H1 (cell line): ENCODE measurements around the gene TRPV6. TPM values are rescaled to one million over a fixed set of nuclear protein-coding genes. Genes with fewer than 3 reads are reported as not detected.

Source experiments
- CTCF ChIA-PET: fragments of 300-600 bp; sonication (Branson Sonifier 250); formaldehyde crosslinking; loops from one replicate; lab custom pipeline; 2021; ENCODE audit not compliant: partially characterized antibody; lab: Charles Lee
- POLR2A ChIA-PET: fragments of 300-600 bp; sonication (Branson Sonifier 250); formaldehyde crosslinking; loops from one replicate; lab custom pipeline; 2021; ENCODE audit warnings: inconsistent platforms; ENCODE audit not compliant: partially characterized antibody; lab: Charles Lee
- DNase-seq, 2 experiments: peaks; one replicate each; pipeline versions ENCODE4 v3.0.0 to v3.0.0-alpha.2; 2010 to 2022; ENCODE audit warnings: low spot score in 2 of 2, low read depth in 1 of 2, mixed read lengths in 1 of 2
- FAIRE-seq: peaks from 2 replicates; lab custom pipeline; 2011; peaks lifted over from hg19 to GRCh38; lab: Jason Lieb, UNC
- H2AFZ ChIP-seq: 2 replicates; pipeline ENCODE4 v1.8.1; 2012; ENCODE audit warnings: low read length, inconsistent platforms
- H2AK5ac ChIP-seq: 2 replicates; pipeline ENCODE4 v1.6.1; 2013; ENCODE audit warnings: low read depth, low read length
- H2BK120ac ChIP-seq: replicated peaks from 2 replicates; pipeline ENCODE3; 2013; ENCODE audit warnings: low read depth, low read length, inconsistent platforms
- H2BK12ac ChIP-seq: 2 replicates; pipeline ENCODE4 v1.6.1; 2013; ENCODE audit warnings: low read depth, low read length
- H2BK15ac ChIP-seq: 2 replicates; pipeline ENCODE4 v1.6.1; 2013; ENCODE audit warnings: low read length
- H2BK20ac ChIP-seq: 2 replicates; pipeline ENCODE4 v1.6.1; 2013; ENCODE audit warnings: low read length
- H2BK5ac ChIP-seq: 2 replicates; pipeline ENCODE4 v1.6.1; 2013; ENCODE audit warnings: low read depth, low read length
- H3K14ac ChIP-seq: 2 replicates; pipeline ENCODE4 v1.6.1; 2013; ENCODE audit warnings: inconsistent platforms; ENCODE audit not compliant: insufficient read length
- H3K18ac ChIP-seq: 2 replicates; pipeline ENCODE4 v1.6.1; 2013; ENCODE audit warnings: low read length; ENCODE audit errors: extremely low read depth
- H3K23ac ChIP-seq: 2 replicates; pipeline ENCODE4 v1.6.1; 2013; ENCODE audit warnings: inconsistent platforms; ENCODE audit not compliant: insufficient read length
- H3K23me2 ChIP-seq: 2 replicates; pipeline ENCODE4 v1.6.1; 2013; ENCODE audit warnings: low read depth, low read length
- H3K27ac ChIP-seq: 2 replicates; pipeline ENCODE4 v1.6.1; 2011; ENCODE audit warnings: low read depth, low read length, inconsistent platforms
- H3K27me3 ChIP-seq, 4 experiments: replicated peaks in 1 of 4; 1 replicate in 1 of 4; 2 replicates in 3 of 4; pipeline versions ENCODE4 v1.6.1 to v1.8.1; 2011 to 2013; ENCODE audit warnings: low read length in 3 of 4, mild to moderate bottlenecking in 3 of 4, inconsistent platforms in 2 of 4, mixed read lengths in 2 of 4, moderate library complexity in 1 of 4; ENCODE audit not compliant: control insufficient read depth in 3 of 4, insufficient read depth in 3 of 4; ENCODE audit errors: extremely low read depth in 1 of 4
- H3K36me3 ChIP-seq, 4 experiments: 2 replicates each; pipeline versions ENCODE4 v1.6.1 to v1.8.1; 2011 to 2013; ENCODE audit warnings: mild to moderate bottlenecking in 4 of 4, low read length in 3 of 4, moderate library complexity in 2 of 4, control low read depth in 1 of 4, inconsistent platforms in 1 of 4; ENCODE audit not compliant: insufficient read depth in 4 of 4, control insufficient read depth in 2 of 4
- H3K4ac ChIP-seq: replicated peaks from 2 replicates; pipeline ENCODE3; 2013; ENCODE audit warnings: low read length, low read depth, mixed read lengths, inconsistent platforms; ENCODE audit not compliant: insufficient read length
- H3K4me1 ChIP-seq, 4 experiments: replicated peaks in 1 of 4; 1 replicate in 1 of 4; 2 replicates in 3 of 4; pipeline versions ENCODE4 v1.6.1 to v1.8.1; 2011 to 2013; ENCODE audit warnings: low read length in 3 of 4, inconsistent platforms in 2 of 4, mixed read lengths in 1 of 4; ENCODE audit not compliant: insufficient read depth in 4 of 4, control insufficient read depth in 3 of 4
- H3K4me2 ChIP-seq, 2 experiments: 2 replicates each; pipeline versions ENCODE4 v1.6.1 to v1.8.1; 2011 to 2013; ENCODE audit warnings: low read depth in 2 of 2, low read length in 2 of 2, control low read depth in 1 of 2, inconsistent platforms in 1 of 2, mild to moderate bottlenecking in 1 of 2; ENCODE audit not compliant: insufficient read depth in 1 of 2
- H3K4me3 ChIP-seq, 4 experiments: fragments of 200-600, 300-600 bp in 1 of 4; sonication (generic), shearing (Covaris generic), sonication (Bioruptor Twin) in 1 of 4; 2 replicates each; pipeline versions ENCODE4 v1.5.1 to v1.8.1; 2011 to 2016; ENCODE audit warnings: low read length in 4 of 4, low read depth in 3 of 4, control low read depth in 2 of 4, inconsistent platforms in 2 of 4, mild to moderate bottlenecking in 2 of 4, mixed read lengths in 1 of 4, moderate library complexity in 1 of 4; ENCODE audit not compliant: insufficient read depth in 2 of 4; ENCODE audit errors: extremely low read depth in 1 of 4
- H3K56ac ChIP-seq: replicated peaks from 2 replicates; pipeline ENCODE3; 2013; ENCODE audit warnings: low read depth, mild to moderate bottlenecking, mixed read lengths, low read length, inconsistent platforms; ENCODE audit not compliant: insufficient read length
- H3K79me1 ChIP-seq: 2 replicates; pipeline ENCODE4 v1.6.1; 2013; ENCODE audit warnings: low read depth, low read length, control low read depth
- H3K79me2 ChIP-seq, 2 experiments: 2 replicates each; pipeline versions ENCODE4 v1.6.1 to v1.8.1; 2012 to 2013; ENCODE audit warnings: low read length in 2 of 2, mild to moderate bottlenecking in 2 of 2, inconsistent platforms in 1 of 2; ENCODE audit not compliant: insufficient read depth in 2 of 2, control insufficient read depth in 1 of 2
- H3K9ac ChIP-seq, 4 experiments: replicated peaks in 1 of 4; 1 replicate in 1 of 4; 2 replicates in 3 of 4; pipeline versions ENCODE4 v1.6.1 to v1.8.1; 2011 to 2013; ENCODE audit warnings: low read depth in 3 of 4, low read length in 3 of 4, control low read depth in 2 of 4, mild to moderate bottlenecking in 2 of 4, moderate library complexity in 2 of 4, inconsistent platforms in 1 of 4; ENCODE audit errors: extremely low read depth in 1 of 4
- H3K9me3 ChIP-seq, 2 experiments: 2 replicates each; pipeline versions ENCODE4 v1.6.1 to v1.8.1; 2012 to 2013; ENCODE audit warnings: mild to moderate bottlenecking in 2 of 2, moderate library complexity in 2 of 2, control low read depth in 1 of 2, inconsistent platforms in 1 of 2, low read depth in 1 of 2, low read length in 1 of 2, mixed read lengths in 1 of 2; ENCODE audit not compliant: insufficient read depth in 2 of 2
- H4K20me1 ChIP-seq, 2 experiments: replicated peaks in 1 of 2; 2 replicates each; pipeline versions ENCODE3 to v1.8.1; 2011 to 2013; ENCODE audit warnings: inconsistent platforms in 2 of 2, low read length in 2 of 2, mild to moderate bottlenecking in 1 of 2; ENCODE audit not compliant: insufficient read depth in 2 of 2, control insufficient read depth in 1 of 2
- H4K5ac ChIP-seq: 2 replicates; pipeline ENCODE4 v1.6.1; 2013; ENCODE audit warnings: low read length, low read depth, mixed read lengths, inconsistent platforms; ENCODE audit not compliant: insufficient read length
- H4K8ac ChIP-seq: 2 replicates; pipeline ENCODE4 v1.8.0; 2013; ENCODE audit warnings: mild to moderate bottlenecking, moderate library complexity, low read length, inconsistent platforms; ENCODE audit not compliant: insufficient read depth; ENCODE audit errors: extremely low read depth
- H4K91ac ChIP-seq: replicated peaks from 2 replicates; pipeline ENCODE3; 2013; ENCODE audit warnings: low read length, mixed read lengths, inconsistent platforms; ENCODE audit not compliant: insufficient read length
- ATF3 ChIP-seq: IDR thresholded peaks from 2 replicates; pipeline ENCODE4 v1.6.1; 2011; ENCODE audit warnings: low read depth, mild to moderate bottlenecking, low read length; ENCODE audit not compliant: insufficient read depth
- CBX5 ChIP-seq: fragments of 300-800, 300-1000 bp; sonication (generic); IDR thresholded peaks from 2 replicates; pipeline ENCODE4 v1.7.1; 2016; ENCODE audit warnings: antibody characterized with exemption, low read length, low read depth
- CEBPB ChIP-seq: IDR thresholded peaks from 2 replicates; pipeline ENCODE4 v1.6.1; 2012; ENCODE audit warnings: low read depth, low read length
- FOSL1 ChIP-seq: IDR thresholded peaks from 2 replicates; pipeline ENCODE4 v1.6.1; 2011; ENCODE audit warnings: mild to moderate bottlenecking, low read depth, low read length, moderate library complexity; ENCODE audit not compliant: insufficient read depth
- HDAC6 ChIP-seq: IDR thresholded peaks from one replicate; pipeline ENCODE4 v1.7.1; 2012; ENCODE audit warnings: low read depth, mild to moderate bottlenecking, inconsistent platforms, low read length, moderate library complexity
- KDM5A ChIP-seq: fragments of 200-600 bp; IDR thresholded peaks from 2 replicates; pipeline ENCODE4 v1.7.1; 2012; ENCODE audit warnings: mild to moderate bottlenecking, low read length, inconsistent platforms, mixed read lengths
- NANOG ChIP-seq: IDR thresholded peaks from 2 replicates; pipeline ENCODE4 v1.6.1; 2011; ENCODE audit warnings: low read length, low read depth, mild to moderate bottlenecking, inconsistent platforms; ENCODE audit not compliant: insufficient read depth, poor library complexity, severe bottlenecking
- RAD21 ChIP-seq, 2 experiments: IDR thresholded peaks in 1 of 2; conservative IDR thresholded peaks in 1 of 2; 2 replicates each; pipeline ENCODE4 v1.6.1; 2011; ENCODE audit warnings: low read depth in 2 of 2, low read length in 2 of 2, improper control_type of control experiment in 1 of 2, inconsistent platforms in 1 of 2, mild to moderate bottlenecking in 1 of 2, moderate library complexity in 1 of 2
- RXRA ChIP-seq: IDR thresholded peaks from 2 replicates; pipeline ENCODE4 v1.6.1; 2011; ENCODE audit warnings: low read depth, mild to moderate bottlenecking, low read length, moderate library complexity; ENCODE audit not compliant: insufficient read depth
- TAF1 ChIP-seq: IDR thresholded peaks from 2 replicates; pipeline ENCODE4 v1.6.1; 2011; ENCODE audit warnings: mild to moderate bottlenecking, low read depth, low read length
- TCF12 ChIP-seq: IDR thresholded peaks from 2 replicates; pipeline ENCODE4 v1.6.1; 2011; ENCODE audit warnings: low read depth, mild to moderate bottlenecking, low read length
- WGBS, 2 experiments: shearing (Covaris generic) in 1 of 2; methylation state at CpG; one replicate each; pipeline versions ENCODE4 v1.1.6 to v1.1.7; 2013 to 2015; ENCODE audit warnings: low lambda C conversion rate in 2 of 2, mixed read lengths in 2 of 2, inconsistent platforms in 1 of 2, low coverage in 1 of 2, missing lambda C conversion rate in 1 of 2; ENCODE audit not compliant: insufficient replicate concordance in 2 of 2, insufficient coverage in 1 of 2, insufficient read length in 1 of 2; ENCODE audit errors: extremely low coverage in 1 of 2, missing lambda C conversion rate in 1 of 2; 5-methylcytosine and 5-hydroxymethylcytosine counted together
- polyA plus RNA-seq, 7 experiments: library from polyadenylated mRNA; depleted of rRNA in 3 of 7; stranded (reverse) in 5 of 7; unstranded in 2 of 7; fragments of >200 nt in 5 of 7; fragments of 200-250 nt in 2 of 7; gene quantifications; 1 replicate in 5 of 7; 2 replicates in 1 of 7; 4 replicates in 1 of 7; pipeline versions ENCODE4 v1.2.1 to v1.2.3, GENCODE V29; 2011 to 2013; ENCODE audit warnings: missing spikeins in 2 of 7, mixed read lengths in 2 of 7
- total RNA-seq: library from RNA; stranded (reverse); fragmentation: NEBNext Ultra II Directional; extraction: Animal tissue kit (Norgen Biotek cat#: 25700); gene quantifications from 2 replicates; pipeline ENCODE4 v1.2.1, GENCODE V29; 2021

The TRPV6 gene
- total and polyA plus RNA-seq, 2 of the 8 experiments (the other 6 are each of a cell fraction or from before 2014, with no cell fraction given) = 0.52 to 1.1 TPM

DNA sequence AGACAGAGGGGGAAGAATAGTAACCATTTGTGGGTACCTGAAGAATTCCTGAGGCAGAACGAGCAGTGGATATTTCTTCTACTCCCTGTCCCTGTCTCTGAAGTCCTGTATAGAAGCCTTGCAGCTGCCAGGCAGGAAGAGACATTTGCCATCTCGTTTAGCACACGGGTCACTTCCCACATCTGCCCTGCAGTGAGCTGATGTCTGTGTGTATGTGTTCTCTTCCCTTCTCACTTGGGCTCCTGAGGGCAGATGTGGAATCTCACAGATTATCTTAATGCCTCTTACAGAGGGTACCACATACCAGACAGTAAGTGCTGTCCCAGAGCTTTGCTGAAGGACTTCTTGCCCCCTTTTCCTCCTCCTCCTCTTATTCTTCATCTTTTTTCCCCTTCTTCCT, 14.1 kb upstream of the TRPV6 start:
- Histone ChIP-seq H3K36me3 (no peaks in the 10 kb centered on the region), H3K23me2 (no peaks in the 10 kb centered on the region), H4K20me1 (no peaks in the 10 kb centered on the region), H3K4ac (no peak overlapping the region), H2AK5ac (no peak overlapping the region), H3K4me3 (no peak overlapping the region), H3K4me2 (no peak overlapping the region), H4K8ac (no peak overlapping the region), H3K79me1 (no peaks in the 10 kb centered on the region), H2BK15ac (no peak overlapping the region), H2BK12ac (no peak overlapping the region), H3K27ac (no peak overlapping the region), H2BK20ac (no peak overlapping the region), H3K9me3 (peaks cover 8 to 9% of the 10 kb centered on the region in 2 experiments), H3K9ac (no peak overlapping the region), H3K56ac (no peak overlapping the region), H2AFZ (no peak overlapping the region), H3K27me3 (no peaks in the 10 kb centered on the region; a peak in 1 of 7 replicates), H2BK120ac (no peak overlapping the region), H2BK5ac (no peak overlapping the region), H3K79me2 (no peaks in the 10 kb centered on the region), H3K4me1 (peaks cover 0 to 3% (median 0%) of the 10 kb centered on the region in 4 experiments; a peak in 1 of 7 replicates), H3K18ac (no peak overlapping the region), H3K23ac (no peak overlapping the region), H3K14ac (no peak overlapping the region), H4K5ac (no peak overlapping the region), H4K91ac (no peak overlapping the region)
- ChIA-PET CTCF (interaction anchor here (0.7 to 5.0 kb wide), 8 partner anchors 10 to 273 kb away, joined by 3 to 34 read pairs (median 3); no protein-coding TSS in a partner anchor), POLR2A (no interaction called here)
- TF ChIP-seq CBX5 (no peak), HDAC6 (no peak), CEBPB (no peak), FOSL1 (no peak), RXRA (no peak), ATF3 (no peak), RAD21 (IDR thresholded peaks at IDR 0.05 in 1 of 2, conservative IDR thresholded peaks at IDR 0.05 in 1 of 2; ENCODE audit: low read depth in 2 of 2, low read length in 2 of 2) (no peak), TAF1 (no peak), NANOG (no peak), KDM5A (no peak), TCF12 (no peak)
- WGBS, 2 experiments = 94% methylated on average over 3 of the region's 3 CpGs; no CpG with 5 or more reads in 1 of the 2 experiments
- DNase-seq (no peak), FAIRE-seq (no peak)
